ENCODE data around the gene SYNJ1. TPM values are rescaled to one million over a fixed set of nuclear protein-coding genes. Genes with fewer than 3 reads are reported as not detected.
"Not testable (repeated sequence)": the region's sequence is repeated elsewhere in the genome, so short reads cannot be mapped to it uniquely, and the experiment has no call there.

Gene SYNJ1
- total RNA-seq, 2 donors from 2014 or later: 11.7 to 12.5 TPM

DNA sequence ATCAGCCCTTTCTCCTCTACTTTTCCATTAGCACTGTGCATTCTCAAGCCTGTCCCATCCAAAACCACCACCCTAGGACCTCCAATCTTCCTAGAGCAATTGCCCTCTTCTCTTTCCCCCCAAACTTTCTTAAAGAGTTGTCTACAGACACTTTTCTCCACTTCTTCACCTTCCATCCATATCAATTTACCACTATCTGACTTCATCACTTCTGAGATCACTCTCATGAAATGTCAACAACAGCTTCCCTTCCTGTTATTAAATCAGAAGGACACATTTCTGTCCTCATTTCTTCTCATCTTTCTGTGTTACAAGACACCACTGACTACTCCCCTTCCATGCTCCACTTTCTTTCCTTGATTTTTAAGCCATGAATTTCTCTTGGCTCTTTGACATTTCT is 79.6 kb downstream of the SYNJ1 start:
- intact Hi-C loops (cut with DNase I): no loop called here
- Histone ChIP-seq H3K4me1 (no peaks in the 10 kb centered on the region), H3K27me3 (no peaks in the 10 kb centered on the region), H3K4me3 (no peak overlapping the region), H3K36me3 (no peaks in the 10 kb centered on the region), H3K9me3 (no peaks in the 10 kb centered on the region), H3K9ac (ENCODE audit: low read depth in 2 of 2, low read length in 2 of 2) (no peak overlapping the region), H3K27ac (no peak overlapping the region)
- DNase-seq: no peak
- TF ChIP-seq CTCF (IDR thresholded peaks at IDR 0.05): no peak

GRCh38 chr21:32645261-32646182 is 82.3 kb downstream of the SYNJ1 start:
- TF ChIP-seq CTCF (IDR thresholded peaks at IDR 0.05): no peak

DNA sequence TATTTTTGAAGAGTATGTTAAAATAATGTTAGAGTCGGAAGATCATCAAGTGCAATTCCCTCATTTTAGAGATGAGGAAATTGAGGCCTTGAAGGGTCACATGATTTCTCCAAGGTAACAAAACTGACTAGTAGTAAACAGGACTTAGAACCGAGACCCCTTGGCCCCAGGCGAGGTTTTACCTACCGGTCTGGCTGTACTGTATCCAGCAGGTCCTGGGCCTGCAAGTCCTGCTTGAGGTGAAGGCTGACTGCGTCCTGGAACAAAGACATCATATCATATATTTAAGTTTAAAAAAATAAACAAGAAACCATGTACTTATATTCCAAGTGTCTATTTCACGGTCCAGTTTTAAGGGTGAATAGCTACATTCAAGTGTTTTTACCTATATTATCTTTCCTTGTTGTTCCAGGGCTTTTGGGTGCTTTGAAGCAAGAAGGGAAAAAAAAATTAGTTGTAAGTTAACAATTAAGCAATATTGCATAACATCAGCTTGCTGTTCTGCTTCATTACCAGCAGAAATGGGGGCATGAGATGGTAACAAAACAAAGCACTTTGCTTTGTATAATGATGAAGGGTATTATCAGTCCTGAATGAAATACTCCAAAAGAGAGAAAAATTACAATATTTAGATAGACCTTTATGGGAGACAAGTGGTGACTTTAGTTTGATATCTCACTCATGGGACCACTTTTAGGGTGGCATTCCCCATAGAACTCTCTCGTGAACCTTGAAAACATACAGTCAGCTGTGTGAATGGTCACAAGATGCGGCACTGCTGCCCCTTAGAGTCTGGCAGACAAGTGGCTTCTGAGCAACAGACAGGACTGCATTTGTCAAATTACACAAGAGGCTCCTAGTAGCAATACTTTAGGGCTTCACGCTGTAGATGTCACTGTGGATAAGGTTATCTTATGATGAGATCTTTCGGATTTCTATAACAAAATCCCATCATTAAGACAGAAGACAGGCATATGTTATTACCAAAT is 85.8 kb downstream of the SYNJ1 start:
- Histone ChIP-seq H3K4me1 (no peaks in the 10 kb centered on the region), H3K36me3 (peaks cover 6% of the 10 kb centered on the region), H3K27me3 (no peaks in the 10 kb centered on the region), H3K27ac (no peak overlapping the region), H3K4me3 (no peak overlapping the region), H3K9ac (ENCODE audit: low read depth in 2 of 2, low read length in 2 of 2) (no peak overlapping the region), H3K9me3 (no peaks in the 10 kb centered on the region)
- no peak for DNase-seq
- no peak for TF ChIP-seq CTCF (IDR thresholded peaks at IDR 0.05)
- intact Hi-C loops (cut with DNase I): no loop called here

More at GRCh38 chr21:32645261-32646182, 82.3 kb downstream of the SYNJ1 start:
- Histone ChIP-seq H3K9me3 (no peaks in the 10 kb centered on the region), H3K36me3 (peaks cover 5% of the 10 kb centered on the region), H3K27me3 (no peaks in the 10 kb centered on the region), H3K9ac (ENCODE audit: low read depth in 2 of 2, low read length in 2 of 2) (no peak overlapping the region), H3K4me3 (no peak overlapping the region), H3K27ac (no peak overlapping the region), H3K4me1 (no peaks in the 10 kb centered on the region)
- DNase-seq: no peak
- intact Hi-C loops (cut with DNase I): no loop called here

- no peaks in the 10 kb centered on the region for H3K4me1 ChIP-seq
- H3K27me3 ChIP-seq: no peaks in the 10 kb centered on the region
- intact Hi-C loops (cut with DNase I): no loop called here
- H3K9me3 ChIP-seq: no peaks in the 10 kb centered on the region
- H3K27ac ChIP-seq: no peak overlapping the region
- no peak for TF ChIP-seq CTCF (IDR thresholded peaks at IDR 0.05)
- DNase-seq: no peak
- no peaks in the 10 kb centered on the region for H3K36me3 ChIP-seq
- no peak overlapping the region for H3K9ac ChIP-seq (ENCODE audit: low read depth in 2 of 2, low read length in 2 of 2)
- no peak overlapping the region for H3K4me3 ChIP-seq
Measured at GRCh38 chr21:32626621-32627196, 101.1 kb downstream of the SYNJ1 start.

DNA sequence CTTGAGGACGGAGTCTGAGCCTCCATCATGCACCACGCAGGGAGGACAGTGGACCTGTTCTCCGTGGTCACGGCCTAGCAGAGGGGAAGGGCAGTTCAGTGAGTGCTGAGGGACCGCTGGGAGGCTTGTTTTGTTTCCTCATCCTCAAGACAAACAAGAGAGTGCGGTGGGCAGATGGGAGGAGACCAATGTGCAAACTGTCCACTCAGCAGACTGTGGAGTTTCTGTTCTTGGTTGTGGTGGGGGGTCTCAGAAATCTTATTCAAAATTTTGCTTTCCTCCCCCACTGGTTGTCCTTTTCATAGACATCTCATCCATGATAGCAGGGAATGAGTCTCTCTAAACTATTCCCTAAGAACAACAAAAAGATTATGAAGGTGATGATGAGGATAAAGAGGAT is 109.6 kb downstream of the SYNJ1 start:
- H3K27ac ChIP-seq; H3K9me3 ChIP-seq; H3K9ac ChIP-seq (ENCODE audit: low read depth in 2 of 2, low read length in 2 of 2); H3K27me3 ChIP-seq; H3K36me3 ChIP-seq; H3K4me3 ChIP-seq; H3K4me1 ChIP-seq; intact Hi-C loops (cut with DNase I); DNase-seq: not testable (repeated sequence)

Data from colonic mucosa (tissue), 4 donors.